ENCODE data around the gene TIMM10B. TPM values are rescaled to one million over a fixed set of nuclear protein-coding genes. Genes with fewer than 3 reads are reported as not detected.

TIMM10B gene
- total RNA-seq, 1 experiment from 2014 or later: 26.2 TPM

- no peak for DNase-seq (ENCODE audit: low read depth)
Measured at GRCh38 chr11:6472934-6473333, 8.4 kb upstream of the TIMM10B start.

GRCh38 chr11:6473451-6474412 lies 7.6 kb upstream of the TIMM10B start, which contains the start of gene TRIM3:
TSS of gene TRIM3 (minus strand) at chr11:6473941. CDS start at chr11:6465695, 8,246 bp downstream.
- DNase-seq (ENCODE audit: low read depth): peak; percentile 85

GRCh38 chr11:6474413-6474792 lies 6.9 kb upstream of the TIMM10B start:
- no peak for DNase-seq (ENCODE audit: low read depth)

GRCh38 chr11:6474806-6475500 lies 6.3 kb upstream of the TIMM10B start:
- no peak for DNase-seq (ENCODE audit: low read depth)

GRCh38 chr11:6475936-6476335 lies 5.4 kb upstream of the TIMM10B start:
- DNase-seq (ENCODE audit: low read depth): no peak

- DNase-seq (ENCODE audit: low read depth): no peak
Measured at GRCh38 chr11:6476571-6476970, 4.7 kb upstream of the TIMM10B start.

GRCh38 chr11:6480299-6480914 lies 894 bp upstream of the TIMM10B start:
- DNase-seq (ENCODE audit: low read depth): no peak

- DNase-seq (ENCODE audit: low read depth): no peak
Measured at GRCh38 chr11:6481924-6482275, 599 bp downstream of the TIMM10B start.

GRCh38 chr11:6482441-6482840 lies 1.1 kb downstream of the TIMM10B start:
- no peak for DNase-seq (ENCODE audit: low read depth)

GRCh38 chr11:6483015-6483414 lies 1.7 kb downstream of the TIMM10B start:
- DNase-seq (ENCODE audit: low read depth): no peak

- no peak for DNase-seq (ENCODE audit: low read depth)
Measured at GRCh38 chr11:6485661-6486060, 4.4 kb downstream of the TIMM10B start.

- DNase-seq (ENCODE audit: low read depth): no peak
Measured at GRCh38 chr11:6486256-6486655, 5.0 kb downstream of the TIMM10B start.

GRCh38 chr11:6486938-6487337 lies 5.6 kb downstream of the TIMM10B start:
- DNase-seq (ENCODE audit: low read depth): no peak

- DNase-seq (ENCODE audit: low read depth): no peak
Measured at GRCh38 chr11:6488342-6488741, 7.0 kb downstream of the TIMM10B start.

GRCh38 chr11:6488821-6489220 lies 7.5 kb downstream of the TIMM10B start:
- no peak for DNase-seq (ENCODE audit: low read depth)

GRCh38 chr11:6489306-6489705 lies 8.0 kb downstream of the TIMM10B start:
- no peak for DNase-seq (ENCODE audit: low read depth)

GRCh38 chr11:6497069-6497839 lies 16.0 kb downstream of the TIMM10B start, which contains the start of gene DNHD1:
TSS of gene DNHD1 (plus strand) at chr11:6497280. CDS start at chr11:6498216, 936 bp downstream.
- no peak for DNase-seq (ENCODE audit: low read depth)

- no peak for DNase-seq (ENCODE audit: low read depth)
Measured at GRCh38 chr11:6498121-6498520, 16.8 kb downstream of the TIMM10B start.

- no peak for DNase-seq (ENCODE audit: low read depth)
Measured at GRCh38 chr11:6498544-6498943, 17.2 kb downstream of the TIMM10B start.

GRCh38 chr11:6502382-6502781 lies 21.1 kb downstream of the TIMM10B start:
- no peak for DNase-seq (ENCODE audit: low read depth)

GRCh38 chr11:6504166-6504565 lies 22.9 kb downstream of the TIMM10B start:
- no peak for DNase-seq (ENCODE audit: low read depth)

Measured in RPMI7951 (cell line).